Choroid plexus epithelial cell (primary cell): ENCODE data around the gene DDOST.

Experiments
- DNase-seq: peaks from one replicate; pipeline ENCODE4 v3.0.0-alpha.2; 2010; ENCODE audit warnings: low read depth
- H3K4me3 ChIP-seq: 2 replicates; pipeline ENCODE4 v1.5.1; 2011; ENCODE audit warnings: low read depth, mild to moderate bottlenecking, control low read depth, low read length, moderate library complexity
- TF ChIP-seq, protein P1 (sequence below): conservative IDR thresholded peaks from 2 replicates; pipeline ENCODE4 v1.5.1; 2011; ENCODE audit warnings: low read depth, mild to moderate bottlenecking, control low read depth, inconsistent platforms, low read length, moderate library complexity

Gene DDOST

DNA sequence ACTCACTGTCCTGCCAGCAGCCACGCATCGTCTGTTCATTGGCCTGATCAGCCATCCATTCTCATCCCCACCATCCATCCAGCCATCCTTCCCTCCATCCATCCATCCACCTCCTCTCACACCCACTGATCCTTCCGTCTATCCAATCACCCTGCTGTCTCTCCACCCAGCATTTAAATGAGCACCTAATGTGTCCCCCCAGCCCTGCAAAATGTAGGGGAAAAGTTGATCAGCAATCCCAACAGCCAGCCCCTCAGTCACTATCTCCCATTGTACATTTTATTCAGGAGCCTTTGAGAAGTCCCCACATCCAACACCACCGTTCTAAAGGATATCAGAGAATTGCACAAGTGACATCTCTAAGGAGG is 11.1 kb upstream of the DDOST start:
- no peak overlapping the region for H3K4me3 ChIP-seq
- TF ChIP-seq, protein P1, sequence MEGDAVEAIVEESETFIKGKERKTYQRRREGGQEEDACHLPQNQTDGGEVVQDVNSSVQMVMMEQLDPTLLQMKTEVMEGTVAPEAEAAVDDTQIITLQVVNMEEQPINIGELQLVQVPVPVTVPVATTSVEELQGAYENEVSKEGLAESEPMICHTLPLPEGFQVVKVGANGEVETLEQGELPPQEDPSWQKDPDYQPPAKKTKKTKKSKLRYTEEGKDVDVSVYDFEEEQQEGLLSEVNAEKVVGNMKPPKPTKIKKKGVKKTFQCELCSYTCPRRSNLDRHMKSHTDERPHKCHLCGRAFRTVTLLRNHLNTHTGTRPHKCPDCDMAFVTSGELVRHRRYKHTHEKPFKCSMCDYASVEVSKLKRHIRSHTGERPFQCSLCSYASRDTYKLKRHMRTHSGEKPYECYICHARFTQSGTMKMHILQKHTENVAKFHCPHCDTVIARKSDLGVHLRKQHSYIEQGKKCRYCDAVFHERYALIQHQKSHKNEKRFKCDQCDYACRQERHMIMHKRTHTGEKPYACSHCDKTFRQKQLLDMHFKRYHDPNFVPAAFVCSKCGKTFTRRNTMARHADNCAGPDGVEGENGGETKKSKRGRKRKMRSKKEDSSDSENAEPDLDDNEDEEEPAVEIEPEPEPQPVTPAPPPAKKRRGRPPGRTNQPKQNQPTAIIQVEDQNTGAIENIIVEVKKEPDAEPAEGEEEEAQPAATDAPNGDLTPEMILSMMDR: no peak
- no peak for DNase-seq

DNA sequence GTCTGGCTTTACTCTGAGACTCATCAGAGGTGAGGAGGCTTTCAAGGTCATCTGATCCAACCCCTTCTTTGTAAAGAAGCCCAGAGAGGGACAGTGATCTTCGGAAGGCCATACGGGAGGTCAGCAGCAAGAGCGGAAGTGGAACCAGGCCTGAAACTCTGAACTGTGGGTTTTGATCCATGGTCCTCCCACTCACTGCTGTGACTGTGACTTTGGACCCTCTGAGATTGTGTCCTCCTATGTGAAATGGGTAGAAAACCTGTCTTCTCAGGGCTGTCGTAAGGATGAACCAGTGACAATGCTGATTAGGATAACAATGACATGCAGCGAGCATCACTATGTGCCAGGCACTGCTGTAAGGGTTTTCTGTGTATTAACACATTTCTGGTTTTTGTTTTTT is 9.8 kb upstream of the DDOST start:
- H3K4me3 ChIP-seq: no peak overlapping the region
- no peak for DNase-seq
- TF ChIP-seq, protein P1: no peak

DNA sequence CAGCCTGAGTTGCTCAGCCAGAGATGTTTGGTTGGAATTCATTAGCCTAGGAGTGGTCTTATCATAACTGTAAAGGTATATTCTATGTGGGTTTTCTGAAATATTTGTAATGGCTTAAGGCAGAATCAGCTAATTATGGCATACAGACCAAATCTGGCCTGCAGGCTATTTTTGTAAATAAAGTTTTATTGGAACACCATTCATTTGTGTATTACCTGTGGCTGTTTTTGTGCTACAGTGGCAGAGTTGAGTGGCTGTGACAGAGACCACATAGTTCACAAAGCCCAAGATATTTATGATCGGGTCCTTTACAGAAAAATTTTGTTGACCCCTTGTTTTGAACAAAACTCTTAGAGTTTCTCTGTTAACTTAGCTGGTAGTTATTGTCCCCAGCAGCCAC is 7.4 kb upstream of the DDOST start:
- DNase-seq: no peak
- H3K4me3 ChIP-seq: no peak overlapping the region
- TF ChIP-seq, protein P1: no peak

DNA sequence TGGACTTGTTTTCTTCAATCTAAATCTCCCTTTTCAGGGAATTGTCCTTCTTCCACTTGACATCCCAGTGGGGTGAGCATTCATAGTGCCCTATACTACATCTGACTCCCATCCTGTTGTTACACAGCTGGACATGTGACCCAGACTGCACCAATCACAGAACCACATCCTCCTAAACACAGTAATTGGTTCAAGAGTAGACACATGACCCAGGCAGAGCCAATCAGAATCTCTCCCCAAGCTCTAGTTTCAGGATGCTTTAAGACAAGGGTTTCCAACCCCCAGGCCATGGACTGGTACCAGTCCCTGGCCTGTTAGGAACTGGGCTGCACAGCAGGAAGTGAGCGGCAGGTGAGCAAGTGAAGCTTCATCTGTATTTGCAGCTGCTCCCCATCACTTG is 5.6 kb upstream of the DDOST start:
- TF ChIP-seq, protein P1: no peak
- DNase-seq: peak; percentile 30
- no peak overlapping the region for H3K4me3 ChIP-seq

DNA sequence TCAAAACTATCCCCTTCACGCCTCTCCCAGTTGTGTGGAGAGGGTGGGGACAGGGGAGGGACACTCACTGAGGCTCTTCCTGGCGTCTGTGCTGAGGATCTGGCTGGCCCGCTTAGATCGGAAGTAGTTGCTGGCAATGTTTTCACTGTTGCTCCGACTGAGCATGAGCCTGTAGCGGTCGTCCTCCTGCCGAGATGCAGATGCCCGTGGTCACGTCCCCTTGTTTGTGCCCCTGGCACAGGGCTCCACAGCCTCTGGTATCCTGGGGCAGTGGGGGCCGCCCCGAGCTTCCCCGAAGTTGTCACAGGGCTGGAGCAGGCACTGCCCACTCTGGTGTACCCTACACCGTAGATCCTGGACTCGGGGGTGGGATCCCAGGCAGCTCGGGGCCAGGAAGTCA is 5.0 kb upstream of the DDOST start:
- no peak overlapping the region for H3K4me3 ChIP-seq
- no peak for DNase-seq
- TF ChIP-seq, protein P1: no peak

DNA sequence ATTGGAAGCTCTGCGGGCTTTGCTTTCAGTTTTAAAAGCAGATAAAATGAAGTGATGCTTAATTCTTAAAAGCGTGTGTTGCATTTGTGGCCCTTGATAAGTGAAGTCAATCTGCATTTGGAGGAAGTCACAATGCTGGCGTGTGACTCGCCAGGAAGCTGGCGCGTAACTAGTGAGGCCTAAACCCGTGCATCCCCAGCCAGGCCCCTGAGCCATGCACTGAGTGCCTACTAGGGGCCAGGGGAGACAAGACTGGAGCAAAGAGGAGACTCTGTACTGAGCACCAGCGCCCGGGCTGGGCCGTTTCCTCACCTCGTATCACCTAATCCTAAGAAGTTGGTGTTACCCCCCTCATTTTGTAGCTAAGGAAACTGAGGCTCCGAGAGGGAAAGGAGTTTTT is 4.6 kb upstream of the DDOST start:
- H3K4me3 ChIP-seq: no peak overlapping the region
- DNase-seq: no peak
- TF ChIP-seq, protein P1: no peak

DNA sequence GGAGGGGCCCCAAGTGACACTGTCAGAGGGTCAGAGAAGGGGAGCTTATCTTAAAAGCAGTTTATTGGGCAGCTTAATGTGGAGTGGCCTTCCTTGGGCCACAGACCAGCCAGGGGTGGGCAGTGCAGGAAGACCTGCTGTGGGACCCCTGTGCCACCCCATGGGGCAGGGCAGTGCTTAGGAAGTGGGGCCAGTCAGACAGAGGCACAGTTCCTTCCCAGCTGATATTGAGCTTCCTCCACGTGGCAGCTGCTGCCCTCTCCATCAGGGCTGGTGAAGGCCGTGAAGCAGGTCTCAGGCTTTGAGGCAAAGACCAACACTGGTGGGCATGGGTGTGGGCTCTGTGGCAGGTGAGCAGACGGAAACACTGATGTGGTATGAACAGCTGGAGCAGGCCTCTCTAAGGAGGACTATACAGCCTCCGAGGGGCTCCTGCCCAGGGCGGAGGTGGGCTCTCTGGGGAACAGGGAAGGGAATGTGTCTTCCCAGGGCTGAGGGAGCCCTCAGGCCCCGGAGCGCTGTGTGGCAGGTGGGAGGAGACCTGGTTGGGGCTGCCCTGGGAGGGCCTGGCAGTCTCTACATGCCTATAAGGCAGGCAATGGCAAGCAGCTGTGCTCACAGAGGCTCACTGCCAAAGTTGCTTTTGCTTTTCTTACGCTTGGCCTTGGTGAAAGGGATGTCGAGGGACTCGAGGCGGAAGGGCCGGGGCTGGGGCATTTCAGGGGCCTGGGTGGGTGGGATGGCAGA is 3.0 kb upstream of the DDOST start:
- no peak overlapping the region for H3K4me3 ChIP-seq
- TF ChIP-seq, protein P1: no peak
- DNase-seq: no peak
